ENCODE data around the gene FAM241A.
"Not testable (repeated sequence)": the region's sequence is repeated elsewhere in the genome, so short reads cannot be mapped to it uniquely, and the experiment has no call there.

Gene FAM241A

GRCh38 chr4:112175840-112176239, 30.6 kb downstream of the FAM241A start:
- DNase-seq = no peak

- no peak for DNase-seq
Measured at GRCh38 chr4:112176596-112176995, 31.3 kb downstream of the FAM241A start.

- DNase-seq = not testable (repeated sequence)
Measured at GRCh38 chr4:112178741-112179140, 33.5 kb downstream of the FAM241A start.

GRCh38 chr4:112181358-112182000, 36.2 kb downstream of the FAM241A start:
- no peak for DNase-seq

GRCh38 chr4:112182604-112183003, 37.4 kb downstream of the FAM241A start:
- no peak for DNase-seq

GRCh38 chr4:112183252-112183651, 38.0 kb downstream of the FAM241A start:
- DNase-seq = no peak

- DNase-seq = no peak
Measured at GRCh38 chr4:112184438-112184837, 39.2 kb downstream of the FAM241A start.

- DNase-seq = no peak
Measured at GRCh38 chr4:112185334-112185733, 40.1 kb downstream of the FAM241A start.

- no peak for DNase-seq
Measured at GRCh38 chr4:112185740-112186670, 40.8 kb downstream of the FAM241A start.

GRCh38 chr4:112189754-112190153, 44.5 kb downstream of the FAM241A start:
- no peak for DNase-seq

GRCh38 chr4:112190684-112191083, 45.4 kb downstream of the FAM241A start:
- no peak for DNase-seq

- no peak for DNase-seq
Measured at GRCh38 chr4:112196461-112196860, 51.2 kb downstream of the FAM241A start.

GRCh38 chr4:112199041-112199440, 53.8 kb downstream of the FAM241A start:
- no peak for DNase-seq

- DNase-seq = no peak
Measured at GRCh38 chr4:112201915-112202505, 56.8 kb downstream of the FAM241A start.

- DNase-seq = no peak
Measured at GRCh38 chr4:112203593-112203992, 58.3 kb downstream of the FAM241A start.

GRCh38 chr4:112206431-112206830, 61.2 kb downstream of the FAM241A start:
- no peak for DNase-seq

- not testable (repeated sequence) for DNase-seq
Measured at GRCh38 chr4:112208137-112209095, 63.2 kb downstream of the FAM241A start.

GRCh38 chr4:112210777-112211176, 65.5 kb downstream of the FAM241A start:
- DNase-seq = no peak

GRCh38 chr4:112213091-112213490, 67.8 kb downstream of the FAM241A start:
- no peak for DNase-seq

- no peak for DNase-seq
Measured at GRCh38 chr4:112213856-112214255, 68.6 kb downstream of the FAM241A start.

GRCh38 chr4:112214390-112215264, 69.4 kb downstream of the FAM241A start:
- DNase-seq = no peak

Measured in GOT3 (cell line).